GM19467 (cell line): Measurements from ENCODE around the gene OR2L5.
A peak's percentile ranks its signal among the peaks of the same experiment; 100 is the strongest.

ENCODE experiments used
- ATAC-seq: cut with Tn5 transposase; IDR thresholded peaks from one replicate; pipeline ENCODE4 v1.9.1; 2021; ENCODE audit warnings: mild to moderate bottlenecking, moderate library complexity; ENCODE audit not compliant: unreplicated experiment

Gene OR2L5, protein sequence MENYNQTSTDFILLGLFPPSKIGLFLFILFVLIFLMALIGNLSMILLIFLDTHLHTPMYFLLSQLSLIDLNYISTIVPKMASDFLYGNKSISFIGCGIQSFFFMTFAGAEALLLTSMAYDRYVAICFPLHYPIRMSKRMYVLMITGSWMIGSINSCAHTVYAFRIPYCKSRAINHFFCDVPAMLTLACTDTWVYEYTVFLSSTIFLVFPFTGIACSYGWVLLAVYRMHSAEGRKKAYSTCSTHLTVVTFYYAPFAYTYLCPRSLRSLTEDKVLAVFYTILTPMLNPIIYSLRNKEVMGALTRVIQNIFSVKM

DNA sequence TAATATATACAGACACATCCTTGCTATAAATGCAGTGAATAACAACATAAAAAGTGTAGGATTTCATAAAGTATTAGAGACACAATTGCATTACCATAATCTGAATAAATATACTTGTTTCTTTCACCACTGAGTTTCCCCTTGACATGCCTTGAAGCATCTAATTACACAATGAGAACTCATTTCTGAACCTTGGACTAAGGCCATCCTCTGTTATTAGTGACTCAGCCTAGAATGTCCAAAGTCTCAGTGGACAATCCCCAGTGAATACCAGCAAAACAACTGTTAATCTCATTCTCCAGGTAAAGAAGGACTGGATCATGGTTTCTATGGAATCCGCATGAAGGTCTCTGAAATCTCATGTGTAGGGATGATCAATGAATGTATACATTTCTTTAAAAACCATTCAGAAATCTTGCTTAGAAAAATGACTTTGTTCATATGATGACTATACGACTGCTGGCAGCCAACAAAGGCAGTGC lies at the start of gene OR2L5:
OR2L5 (plus strand) TSS at position 432 of the 482 bp plus-strand sequence. CDS start 8,288 bp downstream, outside the sequence.
- no peak for ATAC-seq

DNA sequence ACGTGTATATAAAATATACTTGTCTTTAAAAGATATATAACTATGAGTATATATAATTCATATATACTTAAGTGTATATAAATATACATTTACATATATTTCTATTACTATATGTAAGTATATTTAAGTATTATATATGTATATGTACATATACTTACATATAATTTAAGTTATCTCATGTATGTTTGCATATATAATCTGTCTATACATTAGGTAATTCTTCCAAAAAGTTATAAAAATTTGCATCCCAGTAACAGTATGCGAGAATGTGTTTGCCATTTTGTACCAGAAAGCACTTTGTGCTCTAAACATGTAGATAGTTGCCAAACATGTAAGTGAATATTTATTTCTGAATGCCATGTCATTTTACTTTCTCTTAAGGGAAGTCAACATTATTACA lies 48.5 kb upstream of the OR2L5 start, which contains the start of gene OR2AK2:
OR2AK2 (plus strand) TSS at position 301 of the 400 bp plus-strand sequence. CDS start 144 bp downstream, outside the sequence.
- no peak for ATAC-seq

DNA sequence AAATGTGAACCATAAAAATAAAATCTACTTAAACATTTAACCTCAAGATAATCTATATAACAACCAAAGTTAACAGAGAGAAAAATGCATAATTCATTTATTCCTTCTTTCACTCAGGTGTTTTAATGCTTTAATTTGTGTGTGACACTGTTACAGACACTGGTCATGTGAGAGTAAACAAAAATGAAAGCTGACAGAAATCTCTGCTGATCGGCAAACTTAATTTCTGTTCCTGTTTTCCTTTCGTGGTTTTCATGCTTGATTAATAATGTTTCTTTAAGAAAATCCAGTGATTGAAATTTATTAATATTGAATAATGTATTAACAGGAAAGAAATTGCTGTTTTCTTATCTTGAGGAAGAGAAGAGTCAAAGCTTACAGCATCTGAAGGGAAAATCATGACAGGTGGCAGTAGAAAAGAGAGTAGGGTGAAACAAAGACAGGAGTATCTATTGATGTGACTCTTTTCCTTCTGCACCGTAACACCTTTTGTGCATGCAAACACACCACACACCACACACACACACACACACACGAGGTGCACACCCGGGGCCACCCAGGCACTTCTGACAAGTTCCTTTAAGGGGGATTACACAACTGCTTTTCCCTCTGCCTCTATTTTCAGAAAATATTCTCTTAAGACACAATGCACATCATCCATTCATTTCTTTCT lies 46.8 kb upstream of the OR2L5 start:
- ATAC-seq = peak; percentile 59

DNA sequence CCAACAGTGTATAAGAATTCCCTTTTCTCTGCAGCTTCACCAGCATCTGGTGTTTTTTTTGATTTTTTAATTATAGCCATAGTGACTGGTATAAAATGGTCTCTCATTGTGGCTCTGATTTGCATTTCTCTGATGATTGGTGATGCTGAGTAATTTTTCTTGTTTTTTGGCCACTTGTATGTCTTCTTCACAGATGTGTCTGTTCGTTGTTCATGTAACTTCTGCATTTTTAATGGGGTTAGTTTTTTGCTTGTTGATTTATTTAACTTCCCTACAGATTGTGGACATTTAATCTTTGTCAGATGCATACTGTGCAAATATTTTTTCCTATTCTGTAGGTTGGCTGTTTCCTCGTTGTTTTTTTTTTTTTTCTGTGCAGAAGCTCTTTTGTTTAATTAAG lies 20.5 kb upstream of the OR2L5 start:
- ATAC-seq = no peak

DNA sequence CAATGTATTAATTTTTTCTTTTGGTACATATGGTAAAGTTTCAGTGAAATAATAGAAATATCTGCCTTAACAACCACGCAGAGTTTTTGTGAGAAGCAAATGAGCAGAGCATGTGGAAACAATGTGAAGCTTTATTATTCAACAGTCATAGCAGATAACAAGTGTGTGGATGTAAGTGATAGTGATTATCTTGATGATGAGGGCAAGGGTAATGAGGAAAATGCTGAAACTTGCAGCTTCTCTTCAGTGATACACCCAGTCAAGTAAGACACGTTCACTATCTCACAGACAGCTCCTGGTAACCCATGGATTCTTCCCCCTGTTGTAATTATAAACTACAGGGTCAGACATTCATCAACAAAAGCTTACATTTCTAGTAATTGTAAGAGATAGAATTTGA lies 14.6 kb upstream of the OR2L5 start:
- ATAC-seq = no peak

DNA sequence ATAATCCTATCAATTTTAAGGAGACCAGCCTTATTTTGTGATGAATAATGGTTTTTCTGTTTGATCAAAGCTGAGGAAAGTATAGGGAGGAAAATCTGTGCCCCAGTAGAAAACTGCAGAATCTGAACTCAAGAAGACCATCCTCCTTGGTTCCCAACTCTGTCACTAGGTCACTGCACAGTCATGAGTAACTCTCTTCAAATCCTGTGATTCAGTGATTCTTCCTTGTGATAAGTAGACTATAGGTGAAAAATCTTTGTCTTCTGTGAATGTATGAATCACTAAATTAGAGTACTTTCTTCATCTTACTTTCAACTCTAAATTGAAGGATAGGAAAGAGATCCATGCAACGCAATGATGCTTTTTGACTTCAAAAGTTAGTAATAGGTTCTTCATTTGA lies 13.3 kb upstream of the OR2L5 start:
- no peak for ATAC-seq

DNA sequence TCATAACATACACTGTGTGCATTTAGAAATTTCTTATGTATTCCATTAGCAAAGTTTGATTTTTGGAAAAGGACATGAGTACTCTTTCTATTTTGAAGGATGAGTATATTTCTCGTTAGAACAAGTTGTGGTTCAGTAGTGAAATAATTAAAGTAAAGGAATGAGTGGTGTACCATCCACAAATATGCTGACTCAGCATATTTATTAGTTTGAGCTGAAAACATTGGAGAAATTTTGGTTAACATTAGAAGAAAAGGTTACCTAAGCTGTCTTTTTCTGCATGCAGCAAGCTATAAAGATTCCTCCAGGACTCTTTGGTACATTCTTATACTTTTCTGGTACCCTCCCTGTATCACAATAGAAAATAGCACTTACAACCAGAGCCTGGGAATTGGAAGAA lies 5.7 kb upstream of the OR2L5 start:
- no peak for ATAC-seq

DNA sequence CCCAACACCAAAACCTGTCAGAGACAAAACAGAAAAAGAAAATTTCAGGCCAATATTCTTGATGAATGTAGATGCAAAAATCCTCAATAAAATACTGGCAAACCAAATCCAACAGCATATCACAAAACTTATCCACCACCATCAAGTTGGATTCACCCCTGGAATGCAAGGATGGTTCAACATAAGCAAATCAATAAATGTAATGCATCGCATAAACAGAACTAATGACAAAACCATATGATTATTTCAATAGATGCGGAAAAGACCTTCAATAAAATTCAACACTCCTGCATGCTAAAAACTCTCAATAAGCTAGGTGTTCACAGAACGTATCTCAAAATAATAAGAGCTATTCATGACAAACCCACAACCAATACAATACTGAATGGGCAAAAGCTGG lies 3.8 kb upstream of the OR2L5 start:
- ATAC-seq = no peak

DNA sequence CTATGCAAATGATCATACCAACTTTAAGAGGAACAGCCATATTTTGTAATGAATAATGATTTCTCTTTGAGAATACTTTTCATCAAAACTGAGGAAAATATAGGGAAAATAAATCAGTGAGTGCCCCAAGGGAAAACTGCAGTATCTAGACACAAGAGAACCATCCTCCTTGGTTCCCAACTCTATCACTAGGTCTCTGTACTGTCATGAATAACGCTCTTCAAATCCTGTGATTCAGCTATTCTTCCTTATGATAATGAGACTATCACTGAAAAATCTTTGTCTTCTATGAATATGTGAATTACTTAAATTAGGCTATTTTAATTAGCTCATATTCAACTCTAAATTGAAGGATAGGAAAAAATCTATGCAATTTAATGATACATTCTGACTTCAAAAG lies 2.3 kb downstream of the OR2L5 start:
- no peak for ATAC-seq

DNA sequence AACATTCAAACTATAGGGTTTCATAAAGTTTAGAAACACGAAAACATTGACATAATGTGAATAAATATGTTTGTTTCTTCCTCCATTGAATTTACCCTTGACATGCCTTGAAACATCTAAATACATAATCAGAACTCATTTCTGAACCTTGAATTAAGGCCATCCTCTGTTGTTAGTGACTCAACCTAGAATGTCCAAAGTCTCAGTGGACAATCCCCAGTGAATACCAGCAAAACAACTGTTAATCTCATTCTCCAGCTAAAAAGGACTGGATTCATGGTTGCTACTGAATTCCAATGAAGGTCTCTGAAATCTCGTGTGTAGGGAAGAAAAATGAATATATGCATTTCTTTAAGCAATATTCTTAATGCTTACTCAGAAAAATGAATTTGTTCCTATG lies 16.3 kb downstream of the OR2L5 start, which contains the start of gene OR2L2:
OR2L2 (plus strand) TSS at position 301 of the 400 bp plus-strand sequence. CDS start 8,198 bp downstream, outside the sequence.
- no peak for ATAC-seq

DNA sequence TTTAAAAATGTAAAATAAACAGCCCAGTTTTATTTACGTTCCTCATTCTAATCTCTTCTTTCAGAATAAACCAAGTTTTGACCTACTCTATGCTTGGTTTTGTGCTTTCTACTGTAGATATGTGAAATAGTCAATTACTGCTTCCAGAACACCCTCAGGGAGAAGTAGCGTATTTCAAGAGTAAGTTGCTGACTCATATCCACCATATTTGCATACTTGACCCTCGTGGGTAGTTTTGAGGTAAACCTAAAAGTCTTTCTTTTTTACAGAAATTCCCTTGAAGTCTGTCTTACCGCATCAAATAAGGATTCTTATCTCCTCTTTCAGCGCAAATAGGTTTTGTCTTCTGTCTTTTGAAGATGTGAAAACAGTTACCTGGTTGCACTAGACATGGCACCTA lies 31.7 kb downstream of the OR2L5 start:
- no peak for ATAC-seq

DNA sequence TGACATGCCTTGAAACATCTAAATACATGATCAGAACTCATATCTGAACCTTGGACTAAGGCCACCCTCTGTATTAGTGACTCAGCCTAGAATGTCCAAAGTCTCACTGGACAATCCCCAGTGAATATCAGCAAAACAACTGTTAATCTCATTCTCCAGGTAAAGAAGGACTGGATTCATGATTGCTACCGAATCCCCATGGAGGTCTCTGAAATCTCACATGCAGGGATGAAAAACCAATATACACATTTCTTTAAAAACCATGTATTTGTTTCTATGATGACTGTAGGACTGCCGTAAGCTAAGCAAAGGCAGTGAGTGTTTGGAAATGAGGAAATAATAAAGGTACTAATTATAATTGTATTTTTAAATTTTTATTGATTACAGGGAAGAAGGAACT lies 33.1 kb downstream of the OR2L5 start, which contains the start of gene OR2L3:
OR2L3 (plus strand) TSS at position 301 of the 400 bp plus-strand sequence. CDS start 13,846 bp downstream, outside the sequence.
- ATAC-seq = no peak

DNA sequence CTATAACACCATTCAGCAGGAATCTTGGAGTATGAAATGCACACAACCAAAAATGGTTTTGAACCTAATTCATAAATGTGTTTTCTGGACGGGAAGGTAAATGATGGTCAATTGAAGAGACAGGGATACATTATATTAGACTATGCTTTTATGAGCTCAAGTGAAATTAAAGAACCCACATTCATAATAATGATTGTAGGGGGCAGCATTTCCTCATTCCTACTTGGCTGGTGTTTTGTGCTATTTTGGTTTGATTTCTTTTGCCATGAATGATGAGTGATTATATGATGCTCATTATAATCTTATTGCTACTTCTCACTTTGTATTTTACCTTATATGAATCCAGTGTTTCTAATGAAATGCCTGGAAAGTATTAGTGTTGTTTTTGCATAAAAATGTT lies 33.5 kb downstream of the OR2L5 start:
- no peak for ATAC-seq

DNA sequence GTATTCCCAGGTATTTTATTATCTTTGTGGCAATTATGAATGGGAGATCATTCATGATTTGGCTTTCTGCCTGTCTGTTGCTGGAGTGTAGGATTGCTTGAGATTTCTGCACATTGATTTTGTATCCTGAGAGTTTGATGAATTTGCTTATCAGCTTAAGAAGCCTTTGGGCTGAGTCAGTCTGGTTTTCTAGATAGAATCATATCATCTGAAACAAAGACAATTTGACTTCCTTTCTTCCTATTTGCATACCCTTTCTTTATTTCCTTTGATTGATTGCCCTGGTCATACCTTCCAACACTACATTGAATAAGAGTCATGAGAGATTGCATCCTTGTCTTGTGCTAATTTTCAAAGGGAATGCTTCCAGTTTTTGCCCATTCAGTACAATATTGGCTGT lies 41.2 kb downstream of the OR2L5 start:
- no peak for ATAC-seq

DNA sequence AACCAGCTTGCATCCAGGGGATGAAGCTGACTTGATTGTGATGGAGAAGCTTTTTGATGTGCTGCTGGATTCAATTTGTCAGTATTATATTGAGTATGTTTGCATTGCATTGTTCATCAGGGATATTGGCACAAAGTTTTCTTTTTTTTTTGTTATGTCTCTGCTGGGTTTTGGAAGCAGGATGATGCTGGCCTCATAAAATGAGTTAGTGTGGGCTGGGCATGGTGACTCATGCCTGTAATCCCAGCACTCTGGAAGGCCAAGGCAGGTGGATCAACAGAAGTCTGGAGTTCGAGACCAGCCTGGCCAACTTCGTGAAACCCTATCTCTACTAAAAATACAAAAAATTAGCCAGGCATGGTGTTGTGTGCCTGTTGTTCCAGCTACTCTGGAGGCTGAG lies 41.8 kb downstream of the OR2L5 start:
- ATAC-seq = no peak

DNA sequence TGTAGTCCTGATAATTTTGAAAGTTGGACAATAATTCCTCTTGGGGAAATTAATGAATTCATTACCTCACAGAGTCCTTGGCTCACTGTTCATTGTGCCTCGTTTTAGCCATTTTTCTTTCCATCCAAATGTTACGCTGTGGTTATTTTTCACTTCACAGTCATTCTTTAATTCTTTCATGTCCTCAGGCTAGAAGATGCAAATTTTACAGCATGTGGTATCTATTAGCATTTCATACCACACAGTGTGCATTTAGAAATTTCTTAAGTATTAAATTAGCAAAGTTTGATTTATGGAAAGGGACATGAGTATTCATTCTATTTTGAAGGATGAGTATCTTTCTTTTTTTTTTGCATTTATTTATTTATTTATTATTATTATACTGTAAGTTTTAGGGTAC lies 51.6 kb downstream of the OR2L5 start:
- ATAC-seq = no peak

DNA sequence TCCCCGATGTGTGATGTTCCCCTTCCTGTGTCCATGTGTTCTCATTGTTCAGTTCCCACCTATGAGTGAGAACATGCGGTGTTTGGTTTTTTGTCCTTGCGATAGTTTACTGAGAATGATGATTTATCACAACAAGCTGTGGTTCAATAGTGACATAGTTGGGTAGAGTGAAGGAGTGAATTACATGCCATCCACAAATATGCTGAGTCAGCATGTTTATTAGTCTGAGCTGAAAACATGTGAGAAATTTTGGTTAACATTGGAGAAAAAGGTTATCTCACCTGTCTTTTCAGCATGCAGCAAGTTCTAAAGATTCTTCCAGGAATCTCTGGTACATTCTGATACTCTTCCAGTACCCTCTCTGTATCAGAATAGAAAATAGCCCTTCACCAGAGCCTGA lies 52.1 kb downstream of the OR2L5 start:
- ATAC-seq = no peak
